DOHH2 (cell line): ENCODE results near the gene UROD.

Source experiments
- H3F3A ChIP-seq: fragments of 200-600 bp; sonication (generic), shearing (Covaris generic); 2 replicates; pipeline ENCODE4 v1.6.0; 2016; ENCODE audit warnings: antibody characterized with exemption, mild to moderate bottlenecking; ENCODE audit not compliant: control insufficient read depth, insufficient read depth
- H3K27ac ChIP-seq: fragments of 200-600 bp; sonication (generic); 2 replicates; pipeline ENCODE4 v1.5.1; 2014; ENCODE audit warnings: low read depth, mild to moderate bottlenecking, low read length, moderate library complexity
- H3K27me3 ChIP-seq: fragments of 200-600 bp; sonication (generic); 2 replicates; pipeline ENCODE4 v1.6.1; 2014; ENCODE audit warnings: mild to moderate bottlenecking, low read length, mixed read lengths; ENCODE audit not compliant: control insufficient read depth
- H3K36me3 ChIP-seq: fragments of 200-600 bp; sonication (generic); 2 replicates; pipeline ENCODE4 v1.6.1; 2014; ENCODE audit warnings: mild to moderate bottlenecking, low read length, moderate library complexity, mixed read lengths; ENCODE audit not compliant: control insufficient read depth
- H3K4me1 ChIP-seq: fragments of 200-600 bp; sonication (generic); 2 replicates; pipeline ENCODE4 v1.6.1; 2014; ENCODE audit warnings: mild to moderate bottlenecking, low read length, mixed read lengths; ENCODE audit not compliant: control insufficient read depth
- H3K4me2 ChIP-seq: fragments of 200-600 bp; sonication (generic); 2 replicates; pipeline ENCODE4 v1.6.0; 2014; ENCODE audit warnings: mild to moderate bottlenecking, low read length, moderate library complexity
- H3K4me3 ChIP-seq: fragments of 200-600 bp; sonication (generic); 2 replicates; pipeline ENCODE4 v1.5.1; 2014; ENCODE audit warnings: mild to moderate bottlenecking, low read length, mixed read lengths
- H3K79me2 ChIP-seq: fragments of 200-600 bp; sonication (generic); 2 replicates; pipeline ENCODE4 v1.6.1; 2014; ENCODE audit warnings: mild to moderate bottlenecking, low read length, mixed read lengths; ENCODE audit not compliant: control insufficient read depth
- H3K9me2 ChIP-seq: fragments of 200-600 bp; sonication (generic); replicated peaks from 2 replicates; pipeline ENCODE4 v1.6.1; 2014; ENCODE audit warnings: mild to moderate bottlenecking, low read length, mixed read lengths; ENCODE audit not compliant: control insufficient read depth
- H3K9me3 ChIP-seq: fragments of 200-600 bp; sonication (generic); 2 replicates; pipeline ENCODE4 v1.6.1; 2014; ENCODE audit warnings: antibody characterized with exemption, low read length, mixed read lengths; ENCODE audit not compliant: control insufficient read depth, insufficient read depth
- H4K20me1 ChIP-seq: fragments of 200-600 bp; sonication (generic); 2 replicates; pipeline ENCODE4 v1.6.0; 2014; ENCODE audit warnings: low read depth, mild to moderate bottlenecking, antibody characterized with exemption, low read length, moderate library complexity; ENCODE audit not compliant: control insufficient read depth, insufficient read depth
- CTCF ChIP-seq: fragments of 200-600 bp; sonication (generic); IDR thresholded peaks from one replicate; pipeline ENCODE4 v1.5.1; 2014; ENCODE audit warnings: antibody characterized with exemption, mild to moderate bottlenecking, low read depth, low read length; ENCODE audit not compliant: poor library complexity, severe bottlenecking
- EZH2phosphoT487 ChIP-seq: fragments of 200-600 bp; sonication (generic); IDR thresholded peaks from 2 replicates; pipeline ENCODE4 v1.6.1; 2017; ENCODE audit warnings: borderline replicate concordance, mild to moderate bottlenecking, antibody characterized with exemption, low read length, moderate library complexity, mixed read lengths

The UROD gene

GRCh38 chr1:45065083-45065482 is 53.0 kb downstream of the UROD start:
- no peak for TF ChIP-seq CTCF
- TF ChIP-seq EZH2phosphoT487, result no peak
- Histone ChIP-seq H3K27me3 (no peaks in the 10 kb centered on the region; the same call in 1 of the 2 replicates), H4K20me1 (no peaks in the 10 kb centered on the region), H3K36me3 (no peaks in the 10 kb centered on the region), H3K79me2 (no peaks in the 10 kb centered on the region), H3K4me2 (no peak overlapping the region), H3K9me2 (no peaks in the 10 kb centered on the region), H3K9me3 (no peaks in the 10 kb centered on the region), H3F3A (no peaks in the 10 kb centered on the region), H3K4me1 (no peaks in the 10 kb centered on the region), H3K27ac (no peak overlapping the region), H3K4me3 (no peak overlapping the region)
